ENCODE data around the gene KIF21B.
"Not testable (repeated sequence)": the region's sequence is repeated elsewhere in the genome, so short reads cannot be mapped to it uniquely, and the experiment has no call there.

The KIF21B gene

GRCh38 chr1:200970771-200971427 is 52.6 kb downstream of the KIF21B start:
- no peak for DNase-seq

- peak in 2 of 3 donors; percentile 10 to 20 for DNase-seq
These were observed 53.6 kb downstream of the KIF21B start for GRCh38 chr1:200969726-200970561.

GRCh38 chr1:200968469-200969410 is 54.8 kb downstream of the KIF21B start:
- no peak for DNase-seq

GRCh38 chr1:200967693-200968468 is 55.6 kb downstream of the KIF21B start:
- DNase-seq: no peak

- no peak for DNase-seq
These were observed 56.6 kb downstream of the KIF21B start for GRCh38 chr1:200966934-200967333.

GRCh38 chr1:200965111-200965805 is 58.3 kb downstream of the KIF21B start:
- DNase-seq: no peak

- not testable (repeated sequence) for DNase-seq
These were observed 59.6 kb downstream of the KIF21B start for GRCh38 chr1:200963888-200964287.

- no peak for DNase-seq
These were observed 60.4 kb downstream of the KIF21B start for GRCh38 chr1:200963076-200963475.

GRCh38 chr1:200962631-200963030 is 60.9 kb downstream of the KIF21B start:
- DNase-seq: no peak

- DNase-seq: not testable (repeated sequence)
These were observed 61.4 kb downstream of the KIF21B start for GRCh38 chr1:200962151-200962550.

- no peak for DNase-seq
These were observed 62.6 kb downstream of the KIF21B start for GRCh38 chr1:200960948-200961340.

- DNase-seq: no peak
These were observed 63.1 kb downstream of the KIF21B start for GRCh38 chr1:200960236-200960947.

GRCh38 chr1:200959411-200959921 is 64.0 kb downstream of the KIF21B start:
- DNase-seq: no peak

- no peak for DNase-seq
These were observed 64.9 kb downstream of the KIF21B start for GRCh38 chr1:200958597-200958996.

GRCh38 chr1:200954434-200954833 is 69.1 kb downstream of the KIF21B start:
- no peak for DNase-seq

GRCh38 chr1:200951016-200951415 is 72.5 kb downstream of the KIF21B start:
- DNase-seq: no peak

- no peak for DNase-seq
These were observed 73.9 kb downstream of the KIF21B start for GRCh38 chr1:200949626-200950025.

GRCh38 chr1:200947059-200947566 is 76.4 kb downstream of the KIF21B start:
- DNase-seq: no peak

- no peak for DNase-seq
These were observed 78.4 kb downstream of the KIF21B start for GRCh38 chr1:200945111-200945510.

- peak; percentile 77 to 89 (median 86) for DNase-seq
These were observed 84.6 kb downstream of the KIF21B start for GRCh38 chr1:200938955-200939354.

All from suppressor macrophage treated with lipopolysaccharide for 1 hour (primary cell).